Smooth muscle cell (in vitro differentiated cells): ENCODE results near the gene CHD9NB. TPM values are rescaled to one million over a fixed set of nuclear protein-coding genes. Genes with fewer than 3 reads are reported as not detected.
A peak's percentile ranks its signal among the peaks of the same experiment; 100 is the strongest.

ENCODE experiments used
- DNase-seq: peaks from one replicate; lab custom pipeline; 2025; ENCODE audit not compliant: unreplicated experiment; lab: John Stamatoyannopoulos, UW
- H2AFZ ChIP-seq: fragments of 200-600 bp; sonication (generic); 2 replicates; pipeline ENCODE4 v1.6.0; 2016; ENCODE audit warnings: antibody characterized with exemption, low read depth, mild to moderate bottlenecking
- H3F3A ChIP-seq: fragments of 200-600 bp; sonication (generic); 2 replicates; pipeline ENCODE4 v1.6.0; 2017; ENCODE audit warnings: antibody characterized with exemption, low read depth
- H3K27ac ChIP-seq: fragments of 200-600 bp; sonication (generic); 2 replicates; pipeline ENCODE4 v1.5.1; 2016; ENCODE audit warnings: low read depth, mild to moderate bottlenecking
- H3K27me3 ChIP-seq: fragments of 200-600 bp; sonication (generic); 2 replicates; pipeline ENCODE4 v1.6.1; 2016; ENCODE audit warnings: low read depth, mild to moderate bottlenecking
- H3K36me3 ChIP-seq: fragments of 200-600 bp; sonication (generic); 2 replicates; pipeline ENCODE4 v1.5.1; 2016; ENCODE audit warnings: low read depth
- H3K4me1 ChIP-seq: fragments of 200-600 bp; sonication (generic); 2 replicates; pipeline ENCODE4 v1.5.1; 2016; ENCODE audit warnings: low read depth
- H3K4me2 ChIP-seq: fragments of 200-600 bp; sonication (generic); 2 replicates; pipeline ENCODE4 v1.6.0; 2016; ENCODE audit warnings: mild to moderate bottlenecking
- H3K4me3 ChIP-seq: fragments of 200-600 bp; sonication (generic); 2 replicates; pipeline ENCODE4 v1.5.1; 2016; ENCODE audit warnings: mild to moderate bottlenecking
- H3K79me2 ChIP-seq: fragments of 200-600 bp; sonication (generic); 2 replicates; pipeline ENCODE4 v1.6.0; 2016; ENCODE audit warnings: low read depth, mild to moderate bottlenecking
- H3K9ac ChIP-seq: fragments of 200-600 bp; sonication (generic); 2 replicates; pipeline ENCODE4 v1.6.0; 2016; ENCODE audit warnings: low read depth
- H3K9me3 ChIP-seq: fragments of 200-600 bp; sonication (generic); replicated peaks from 2 replicates; pipeline ENCODE4 v1.5.1; 2016; ENCODE audit warnings: low read depth
- H4K20me1 ChIP-seq: fragments of 200-600 bp; sonication (generic); 2 replicates; pipeline ENCODE4 v1.6.0; 2016; ENCODE audit warnings: low read depth
- CTCF ChIP-seq: fragments of 200-600 bp; sonication (generic); IDR thresholded peaks from 2 replicates; pipeline ENCODE4 v1.5.1; 2017; ENCODE audit warnings: borderline replicate concordance, mild to moderate bottlenecking, antibody characterized with exemption; ENCODE audit not compliant: insufficient read depth, poor library complexity, severe bottlenecking
- WGBS: methylation state at CpG from one replicate; pipeline ENCODE4 v1.1.7; 2016; ENCODE audit warnings: low lambda C conversion rate; 5-methylcytosine and 5-hydroxymethylcytosine counted together
- polyA plus RNA-seq: library from polyadenylated mRNA; unstranded; fragments of >200 nt; fragmentation: Nextera tagmentation; extraction: Ambion mirVana; gene quantifications from 2 replicates; pipeline ENCODE4 v1.2.1, GENCODE V29; 2016
- total RNA-seq: library from RNA; depleted of rRNA; stranded (reverse); fragments of >200 nt; gene quantifications from 2 replicates; pipeline ENCODE4 v1.2.3, GENCODE V29; 2014

The CHD9NB gene
- total and polyA plus RNA-seq, 2 experiments from 2014 or later = not detected

GRCh38 chr16:53081686-53082407, 29.1 kb upstream of the CHD9NB start:
- Histone ChIP-seq H3K4me2 (no peak overlapping the region), H3K9ac (peak overlapping the region; percentile 87), H3K27me3 (no peaks in the 10 kb centered on the region), H3K79me2 (peaks cover 32% of the 10 kb centered on the region), H4K20me1 (no peaks in the 10 kb centered on the region), H3K4me3 (no peak overlapping the region), H3F3A (peaks cover 53% of the 10 kb centered on the region), H3K9me3 (no peaks in the 10 kb centered on the region), H3K36me3 (no peaks in the 10 kb centered on the region), H2AFZ (no peak overlapping the region), H3K27ac (peak overlapping the region; percentile 99), H3K4me1 (peaks cover 30% of the 10 kb centered on the region)
- DNase-seq = no peak
- WGBS = 98% methylated on average over 3 of the region's 3 CpGs
- TF ChIP-seq CTCF = no peak

- H3K9ac ChIP-seq = peak overlapping the region; percentile 87
- H3K9me3 ChIP-seq = no peaks in the 10 kb centered on the region
- no peak overlapping the region for H3K4me3 ChIP-seq
- peak overlapping the region; percentile 80 for H3K4me2 ChIP-seq
- H2AFZ ChIP-seq = no peak overlapping the region
- TF ChIP-seq CTCF = no peak
- no peaks in the 10 kb centered on the region for H3K27me3 ChIP-seq
- no peaks in the 10 kb centered on the region for H4K20me1 ChIP-seq
- H3F3A ChIP-seq = peaks cover 47% of the 10 kb centered on the region
- no peak for DNase-seq
- H3K79me2 ChIP-seq = peaks cover 35% of the 10 kb centered on the region
- no peaks in the 10 kb centered on the region for H3K36me3 ChIP-seq
- H3K4me1 ChIP-seq = peaks cover 30% of the 10 kb centered on the region
- peak overlapping the region; percentile 99 for H3K27ac ChIP-seq
Measured at GRCh38 chr16:53081032-53081424, 28.3 kb upstream of the CHD9NB start.

- H3K27ac ChIP-seq = peak overlapping the region; percentile 99
- no peaks in the 10 kb centered on the region for H3K36me3 ChIP-seq
- no peak overlapping the region for H2AFZ ChIP-seq
- no peaks in the 10 kb centered on the region for H3K27me3 ChIP-seq
- peak overlapping the region; percentile 80 for H3K4me2 ChIP-seq
- peaks cover 42% of the 10 kb centered on the region for H3F3A ChIP-seq
- peaks cover 39% of the 10 kb centered on the region for H3K79me2 ChIP-seq
- peak overlapping the region; percentile 87 for H3K9ac ChIP-seq
- TF ChIP-seq CTCF = no peak
- H3K4me1 ChIP-seq = peaks cover 25% of the 10 kb centered on the region
- H3K4me3 ChIP-seq = peak overlapping the region; percentile 22
- peak; percentile 34 for DNase-seq
- H4K20me1 ChIP-seq = no peaks in the 10 kb centered on the region
- 5% methylated on average over 8 of the region's 8 CpGs for WGBS
- no peaks in the 10 kb centered on the region for H3K9me3 ChIP-seq
Measured at GRCh38 chr16:53080345-53081031, 27.8 kb upstream of the CHD9NB start.
